Natural killer cell (primary cell): ENCODE measurements around the gene FGF21. TPM values are rescaled to one million over a fixed set of nuclear protein-coding genes. Genes with fewer than 3 reads are reported as not detected.

Source experiments
- ATAC-seq, 3 donors: fragments of 150-1000 bp in 2 of 3; fragments of 200-7000 bp in 1 of 3; cut with Tn5 transposase; 1 replicate in 1 of 3; 2 replicates in 2 of 3; pipeline ENCODE4 v1.10.0; 2021; ENCODE audit warnings: mild to moderate bottlenecking in 2 of 3, moderate library complexity in 2 of 3
- DNase-seq, 2 donors: peaks; one replicate each; pipeline versions ENCODE4 v3.0.0 to v3.0.0-alpha.2; 2013 to 2021; ENCODE audit warnings: mixed read lengths in 1 of 2
- H3K27ac ChIP-seq: one replicate; pipeline ENCODE4 v1.5.1; 2013; ENCODE audit warnings: mild to moderate bottlenecking, low read length
- H3K27me3 ChIP-seq: one replicate; pipeline ENCODE4 v1.6.1; 2013; ENCODE audit warnings: low read length; ENCODE audit not compliant: control insufficient read depth, insufficient read depth
- H3K36me3 ChIP-seq: one replicate; pipeline ENCODE4 v1.6.1; 2013; ENCODE audit warnings: low read length; ENCODE audit not compliant: control insufficient read depth, insufficient read depth
- H3K4me1 ChIP-seq: one replicate; pipeline ENCODE4 v1.6.1; 2013; ENCODE audit warnings: low read length; ENCODE audit not compliant: control insufficient read depth, insufficient read depth
- H3K4me3 ChIP-seq: one replicate; pipeline ENCODE4 v1.5.1; 2013; ENCODE audit warnings: low read length
- H3K9me3 ChIP-seq: one replicate; pipeline ENCODE4 v1.6.1; 2013; ENCODE audit warnings: low read length; ENCODE audit not compliant: control insufficient read depth, insufficient read depth
- H3K27ac Mint-ChIP-seq, 2 donors: one replicate each; pipeline ENCODE4 v1.8.0; 2022; ENCODE audit warnings: mild to moderate bottlenecking in 2 of 2, mixed read lengths in 2 of 2, moderate library complexity in 1 of 2
- H3K27me3 Mint-ChIP-seq, 2 donors: one replicate each; pipeline ENCODE4 v1.8.0; 2022; ENCODE audit warnings: low read depth in 2 of 2, mixed read lengths in 2 of 2
- H3K36me3 Mint-ChIP-seq: one replicate; pipeline ENCODE4 v1.8.0; 2022; ENCODE audit warnings: mixed read lengths
- H3K4me1 Mint-ChIP-seq, 2 donors: one replicate each; pipeline ENCODE4 v1.8.0; 2022; ENCODE audit warnings: mixed read lengths in 2 of 2
- H3K4me3 Mint-ChIP-seq: one replicate; pipeline ENCODE4 v1.8.0; 2022; ENCODE audit warnings: mild to moderate bottlenecking, moderate library complexity, mixed read lengths
- H3K9me3 Mint-ChIP-seq, 2 donors: one replicate each; pipeline ENCODE4 v1.8.0; 2022; ENCODE audit warnings: mixed read lengths in 2 of 2
- CTCF ChIP-seq: fragments of 200-600 bp; IDR thresholded peaks from one replicate; pipeline ENCODE4 v1.8.0; 2022; ENCODE audit warnings: antibody characterized with exemption
- WGBS: methylation state at CpG from one replicate; pipeline ENCODE4 v1.1.7; 2013; ENCODE audit warnings: missing lambda C conversion rate; ENCODE audit not compliant: insufficient coverage; 5-methylcytosine and 5-hydroxymethylcytosine counted together
- intact Hi-C: fragments of 100-400 bp; cut with micrococcal nuclease; formaldehyde crosslinking; loops from one replicate; pipeline ENCODE4 v1.14.2; 2022
- total RNA-seq, 4 donors: library from RNA; stranded (reverse); fragments of 120-200 nt in 1 of 4; gene quantifications; one replicate each; pipeline versions ENCODE4 v1.2.3 to v1.2.4, GENCODE V29; 2013 to 2022

The FGF21 gene
- not detected for total RNA-seq
- not detected for total RNA-seq (2013)

GRCh38 chr19:48755084-48755641 lies at the start of gene FGF21:
Gene FGF21 (plus strand): TSS chr19:48755524. CDS start chr19:48756237, 713 bp downstream.
- Mint-ChIP-seq H3K4me3 (no peak within 1 kb of the TSS), H3K4me1 (peaks cover 12 to 15% of the 10 kb centered on the region in 2 donors), H3K36me3 (no peaks in the 10 kb centered on the region), H3K9me3 (no peaks in the 10 kb centered on the region), H3K27me3 (peaks cover 9 to 26% of the 10 kb centered on the region in 2 donors), H3K27ac (no peak within 1 kb of the TSS)
- H3K36me3 ChIP-seq, result no peaks in the 10 kb centered on the region
- intact Hi-C loops, result no loop called here
- H3K9me3 ChIP-seq, result no peaks in the 10 kb centered on the region
- 90% methylated on average over 4 of the region's 4 CpGs for WGBS
- peaks cover 16% of the 10 kb centered on the region for H3K27me3 ChIP-seq
- H3K4me1 ChIP-seq, result peaks cover 21% of the 10 kb centered on the region
- ATAC-seq (no peak), DNase-seq (no peak)
- no peak for TF ChIP-seq CTCF
- H3K27ac ChIP-seq, result no peak within 1 kb of the TSS
- H3K4me3 ChIP-seq, result no peak within 1 kb of the TSS

GRCh38 chr19:48708471-48708870 lies 46.9 kb upstream of the FGF21 start:
- Histone ChIP-seq H3K4me3 (no peak overlapping the region), H3K27me3 (no peaks in the 10 kb centered on the region), H3K27ac (no peak overlapping the region), H3K9me3 (no peaks in the 10 kb centered on the region), H3K36me3 (no peaks in the 10 kb centered on the region), H3K4me1 (peaks cover 8% of the 10 kb centered on the region)
- ATAC-seq (no peak), DNase-seq (no peak)
- TF ChIP-seq CTCF, result no peak
- H3K9me3 Mint-ChIP-seq, result no peaks in the 10 kb centered on the region
- 94% methylated on average over 11 of the region's 11 CpGs for WGBS
- H3K27ac Mint-ChIP-seq, result no peak overlapping the region
- intact Hi-C loops, result no loop called here
- no peak overlapping the region for H3K4me3 Mint-ChIP-seq
- no peaks in the 10 kb centered on the region for H3K27me3 Mint-ChIP-seq
- H3K36me3 Mint-ChIP-seq, result no peaks in the 10 kb centered on the region
- peaks cover 0 to 8% of the 10 kb centered on the region in 2 donors for H3K4me1 Mint-ChIP-seq

- Mint-ChIP-seq H3K4me3 (no peak overlapping the region), H3K4me1 (peaks cover 0 to 25% of the 10 kb centered on the region in 2 donors), H3K27ac (no peak overlapping the region), H3K27me3 (no peaks in the 10 kb centered on the region), H3K36me3 (no peaks in the 10 kb centered on the region), H3K9me3 (no peaks in the 10 kb centered on the region)
- peaks cover 21% of the 10 kb centered on the region for H3K4me1 ChIP-seq
- H3K27me3 ChIP-seq, result no peaks in the 10 kb centered on the region
- 95% methylated on average over 4 of the region's 4 CpGs for WGBS
- ATAC-seq (no peak), DNase-seq (no peak)
- no peak overlapping the region for H3K4me3 ChIP-seq
- H3K9me3 ChIP-seq, result no peaks in the 10 kb centered on the region
- no peak overlapping the region for H3K27ac ChIP-seq
- no peak for TF ChIP-seq CTCF
- no peaks in the 10 kb centered on the region for H3K36me3 ChIP-seq
- intact Hi-C loops, result no loop called here
Measured at GRCh38 chr19:48711106-48711662, 44.1 kb upstream of the FGF21 start.
